Pancreas (tissue), 10 donors: Measurements from ENCODE around the gene SH2D5. TPM values are rescaled to one million over a fixed set of nuclear protein-coding genes. Genes with fewer than 3 reads are reported as not detected.

Source experiments
- ATAC-seq, 4 donors: fragments of 200-7000 bp; cut with Tn5 transposase; one replicate each; pipeline versions ENCODE4 v1.8.0 to v1.9.1; 2020; ENCODE audit warnings: mild to moderate bottlenecking in 4 of 4, moderate library complexity in 4 of 4
- DNase-seq, 6 donors: peaks; one replicate each; pipeline ENCODE4 v3.0.0-alpha.2; 2020
- FAIRE-seq: peaks from 2 replicates; lab custom pipeline; 2012; peaks lifted over from hg19 to GRCh38; lab: Jason Lieb, UNC
- H3K27ac ChIP-seq, 4 donors: fragments of 200-600 bp; sonication (generic); 1 replicate in 3 of 4; 2 replicates in 1 of 4; pipeline versions ENCODE4 v1.5.0 to v1.8.0; 2020
- H3K27me3 ChIP-seq, 4 donors: fragments of 200-600 bp; one replicate each; pipeline ENCODE4 v1.8.0; 2021
- H3K36me3 ChIP-seq, 3 donors: fragments of 200-600 bp; sonication (generic) in 1 of 3; one replicate each; pipeline versions ENCODE4 v1.5.0 to v1.8.0; 2020 to 2021
- H3K4me1 ChIP-seq, 3 donors: fragments of 200-600 bp; one replicate each; pipeline ENCODE4 v1.8.0; 2021
- H3K4me3 ChIP-seq, 4 donors: fragments of 200-600 bp; sonication (generic) in 2 of 4; one replicate each; pipeline versions ENCODE4 v1.5.0 to v1.8.0; 2020 to 2021
- H3K9me3 ChIP-seq, 4 donors: fragments of 200-600 bp; one replicate each; pipeline ENCODE4 v1.8.0; 2021
- WGBS, 2 donors: extraction: QIAGEN DNeasy Blood & Tissue Kit; methylation state at CpG; one replicate each; pipeline ENCODE4 v1.1.7; 2013; 5-methylcytosine and 5-hydroxymethylcytosine counted together
- intact Hi-C, 3 donors: fragments of 100-400 bp; cut with DNase I; formaldehyde crosslinking; loops; one replicate each; pipeline versions ENCODE4 v1.11.1 to v1.14.2; 2022
- polyA plus RNA-seq, 2 donors: library from polyadenylated mRNA; stranded (reverse); fragments of 200-250 nt; gene quantifications; one replicate each; pipeline ENCODE4 v1.2.3, GENCODE V29; 2013
- total RNA-seq, 6 donors: library from RNA; stranded (reverse); fragmentation: NEBNext Ultra II Directional in 4 of 6; extraction: Animal tissue kit (Norgen Biotek cat#: 25700) in 4 of 6; gene quantifications; one replicate each; pipeline versions ENCODE4 v1.2.1 to v1.2.4, GENCODE V29; 2021 to 2023
- TF ChIP-seq, protein P1 (sequence below), 4 donors: fragments of 200-600 bp; sonication (generic) in 3 of 4; IDR thresholded peaks; one replicate each; pipeline versions ENCODE4 v1.5.0 to v1.8.0; 2021; ENCODE audit warnings: antibody characterized with exemption in 4 of 4
- donor health status: healthy with polysubstance abuse.
- donor health status: DM: no; HTN: no; CAD: no; lungs with moderate emphysema.
- donor health status: DM: no; HTN: no; CAD: no.
- donor health status: control.
- donor health status: control.
- donor health status: Bipolar disorder and iron deficiency.
- donor health status: DM: yes; HTN: yes; CAD: no.
- donor health status: DM: no; HTN: no; CAD: no.
- donor health status: DM: no; HTN: no; CAD: no.
- donor health status: DM: yes; HTN: yes; CAD: no.

The SH2D5 gene
- total and polyA plus RNA-seq, 8 donors: 0.05 to 0.27 (median 0.09) TPM; not detected in 5

- DNase-seq (no peak), FAIRE-seq (no peak), ATAC-seq (no peak)
- WGBS, 2 donors: 87 to 93% methylated on average over 6 of the region's 6 CpGs
- Histone ChIP-seq H3K36me3 (no peaks in the 10 kb centered on the region), H3K4me3 (no peak overlapping the region), H3K27me3 (no peaks in the 10 kb centered on the region), H3K27ac (no peak overlapping the region), H3K4me1 (peaks cover 0 to 3% (median 0%) of the 10 kb centered on the region in 3 donors), H3K9me3 (no peaks in the 10 kb centered on the region)
- intact Hi-C loops: no loop called here
- TF ChIP-seq, protein P1, sequence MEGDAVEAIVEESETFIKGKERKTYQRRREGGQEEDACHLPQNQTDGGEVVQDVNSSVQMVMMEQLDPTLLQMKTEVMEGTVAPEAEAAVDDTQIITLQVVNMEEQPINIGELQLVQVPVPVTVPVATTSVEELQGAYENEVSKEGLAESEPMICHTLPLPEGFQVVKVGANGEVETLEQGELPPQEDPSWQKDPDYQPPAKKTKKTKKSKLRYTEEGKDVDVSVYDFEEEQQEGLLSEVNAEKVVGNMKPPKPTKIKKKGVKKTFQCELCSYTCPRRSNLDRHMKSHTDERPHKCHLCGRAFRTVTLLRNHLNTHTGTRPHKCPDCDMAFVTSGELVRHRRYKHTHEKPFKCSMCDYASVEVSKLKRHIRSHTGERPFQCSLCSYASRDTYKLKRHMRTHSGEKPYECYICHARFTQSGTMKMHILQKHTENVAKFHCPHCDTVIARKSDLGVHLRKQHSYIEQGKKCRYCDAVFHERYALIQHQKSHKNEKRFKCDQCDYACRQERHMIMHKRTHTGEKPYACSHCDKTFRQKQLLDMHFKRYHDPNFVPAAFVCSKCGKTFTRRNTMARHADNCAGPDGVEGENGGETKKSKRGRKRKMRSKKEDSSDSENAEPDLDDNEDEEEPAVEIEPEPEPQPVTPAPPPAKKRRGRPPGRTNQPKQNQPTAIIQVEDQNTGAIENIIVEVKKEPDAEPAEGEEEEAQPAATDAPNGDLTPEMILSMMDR (IDR thresholded peaks at IDR 0.05): no peak
These were observed 19.1 kb downstream of the SH2D5 start for GRCh38 chr1:20713440-20713839.

DNA sequence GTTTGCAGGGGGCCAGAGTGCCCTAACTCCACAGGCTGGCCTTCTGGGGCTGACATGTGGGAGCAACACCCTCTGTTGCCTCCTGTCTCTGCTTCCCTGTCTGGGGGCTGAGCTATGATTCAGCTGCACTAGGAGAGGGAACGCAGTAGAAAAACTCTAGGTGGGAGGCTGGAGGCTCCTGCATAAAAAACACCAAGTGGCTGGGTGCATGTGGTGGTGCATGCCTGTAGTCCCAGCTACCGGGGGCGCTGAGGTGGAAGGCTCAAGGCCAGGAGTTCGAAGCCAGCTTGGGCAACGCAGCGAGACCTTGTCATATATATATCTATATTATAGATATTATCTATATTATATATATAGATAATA lies 20.3 kb downstream of the SH2D5 start:
- FAIRE-seq (no peak), DNase-seq (no peak), ATAC-seq (no peak)
- peaks cover 0 to under 1% (median 0%) of the 10 kb centered on the region in 3 donors for H3K4me1 ChIP-seq
- 80 to 97% methylated on average over 6 of the region's 6 CpGs for WGBS, 2 donors
- H3K4me3 ChIP-seq: no peak overlapping the region
- no peaks in the 10 kb centered on the region for H3K9me3 ChIP-seq
- H3K27me3 ChIP-seq: no peaks in the 10 kb centered on the region
- no peaks in the 10 kb centered on the region for H3K36me3 ChIP-seq
- TF ChIP-seq, protein P1 (IDR thresholded peaks at IDR 0.05): no peak
- intact Hi-C loops: no loop called here
- no peak overlapping the region for H3K27ac ChIP-seq

DNA sequence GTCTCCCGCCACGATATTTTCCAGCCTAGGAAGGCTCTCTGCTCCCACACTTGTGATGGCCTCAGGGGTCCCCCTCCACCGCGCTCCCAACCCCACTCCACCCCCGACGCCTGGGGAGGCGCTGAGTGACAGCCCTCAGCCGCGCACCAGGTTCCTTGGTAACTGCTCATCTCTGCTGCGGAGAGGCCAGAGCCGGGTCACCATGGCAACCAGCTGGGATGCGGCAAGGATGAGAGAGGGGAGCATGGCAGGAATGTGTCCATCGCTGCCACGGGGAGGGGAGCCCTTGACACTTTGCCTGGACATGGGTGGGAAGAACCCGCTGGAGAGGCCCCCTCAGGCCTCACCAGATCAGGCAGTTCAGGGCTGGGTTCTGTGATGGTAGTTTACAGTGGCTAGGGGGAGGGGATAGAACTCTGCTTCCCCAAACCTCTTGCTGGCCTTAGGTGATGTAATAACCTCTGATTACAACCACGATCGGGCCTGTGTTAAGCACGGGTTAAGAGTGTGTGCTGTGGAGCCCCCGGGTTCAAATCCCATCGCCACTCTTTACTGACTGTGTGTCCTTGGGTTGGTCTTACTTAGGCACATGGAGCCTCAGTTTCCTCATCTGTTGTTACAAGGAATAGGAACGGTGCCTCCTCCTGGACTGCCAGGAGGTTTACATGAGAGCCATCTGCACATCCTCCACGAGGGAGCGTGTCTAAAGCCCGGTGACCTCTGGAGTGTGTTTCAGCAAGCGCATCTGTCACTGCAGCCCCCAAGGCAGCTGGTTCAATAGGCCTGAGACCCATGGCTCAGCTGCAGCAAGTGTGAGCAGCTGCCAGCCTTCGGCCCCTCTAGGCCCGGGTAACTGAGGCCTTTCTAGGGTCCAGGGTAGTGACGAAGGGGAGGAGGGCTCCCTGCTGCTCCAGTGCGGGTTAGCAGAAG lies 21.0 kb downstream of the SH2D5 start:
- no peaks in the 10 kb centered on the region for H3K27me3 ChIP-seq
- H3K9me3 ChIP-seq: no peaks in the 10 kb centered on the region
- TF ChIP-seq, protein P1 (IDR thresholded peaks at IDR 0.05): no peak
- DNase-seq (no peak), FAIRE-seq (no peak), ATAC-seq (no peak)
- whole genome bisulfite sequencing, 2 donors: 79 to 84% methylated on average over 29 of the region's 29 CpGs
- H3K4me3 ChIP-seq: no peak overlapping the region
- H3K36me3 ChIP-seq: no peaks in the 10 kb centered on the region
- H3K4me1 ChIP-seq: no peaks in the 10 kb centered on the region
- H3K27ac ChIP-seq: no peak overlapping the region
- intact Hi-C loops: no loop called here

DNA sequence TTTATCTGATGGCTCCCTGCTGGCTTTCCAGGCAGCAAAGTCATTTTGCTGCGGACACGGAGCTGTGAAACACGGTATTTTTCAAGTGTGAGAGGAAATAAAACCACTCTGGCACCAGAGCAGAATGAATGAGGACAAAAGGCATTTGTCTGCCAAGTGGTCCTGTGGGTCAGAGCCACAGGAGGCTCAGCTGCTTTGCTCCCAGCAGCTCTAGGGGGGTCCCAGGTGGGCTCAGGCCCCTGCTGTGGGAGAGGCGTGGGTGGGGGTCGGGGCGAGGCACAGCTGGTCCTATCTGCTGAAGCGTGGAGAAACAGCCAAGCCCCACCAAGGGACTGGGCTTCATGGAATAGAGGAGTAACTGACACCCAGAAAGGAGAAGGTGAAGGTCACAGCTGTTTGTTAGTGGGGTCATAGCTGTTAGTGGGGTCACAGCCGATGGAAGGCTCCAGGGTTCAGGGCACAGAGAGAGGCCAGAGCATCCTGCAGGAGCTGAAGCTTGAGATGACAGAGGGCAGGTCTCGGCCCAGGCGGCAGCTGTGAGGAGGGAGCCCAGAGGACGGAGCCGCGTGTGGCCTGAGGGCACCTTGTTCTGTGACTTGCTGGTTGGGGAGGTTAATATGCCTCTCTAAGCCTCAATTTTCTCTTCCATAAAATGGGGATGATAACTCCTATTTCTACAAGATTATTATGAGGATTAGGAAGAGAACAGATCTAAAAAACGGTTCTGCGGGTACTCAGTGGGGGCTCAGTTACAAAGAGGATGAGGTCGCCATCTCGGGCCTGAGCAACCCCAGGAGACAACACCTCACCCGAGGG lies 21.8 kb downstream of the SH2D5 start:
- no peak for DNase-seq
- Histone ChIP-seq H3K4me3 (no peak overlapping the region), H3K36me3 (no peaks in the 10 kb centered on the region), H3K4me1 (no peaks in the 10 kb centered on the region), H3K27me3 (no peaks in the 10 kb centered on the region), H3K9me3 (no peaks in the 10 kb centered on the region), H3K27ac (no peak overlapping the region)
- WGBS, 2 donors: 58 to 65% methylated on average over 18 of the region's 18 CpGs
- intact Hi-C loops: no loop called here
- FAIRE-seq: no peak
- TF ChIP-seq, protein P1 (IDR thresholded peaks at IDR 0.05): no peak
- no peak for ATAC-seq
